ENCODE data around the gene FOXN3.

- TF ChIP-seq CTCF (IDR thresholded peaks at IDR 0.05; ENCODE audit: poor library complexity, severe bottlenecking) (no peak), SMC3 (conservative IDR thresholded peaks at IDR 0.05; ENCODE audit: poor library complexity) (no peak)
Measured at GRCh38 chr14:89266754-89267153, 150.3 kb downstream of the FOXN3 start.

Data from neural cell (in vitro differentiated cells).